ENCODE measurements around the gene DIPK1A.

Gene DIPK1A

DNA sequence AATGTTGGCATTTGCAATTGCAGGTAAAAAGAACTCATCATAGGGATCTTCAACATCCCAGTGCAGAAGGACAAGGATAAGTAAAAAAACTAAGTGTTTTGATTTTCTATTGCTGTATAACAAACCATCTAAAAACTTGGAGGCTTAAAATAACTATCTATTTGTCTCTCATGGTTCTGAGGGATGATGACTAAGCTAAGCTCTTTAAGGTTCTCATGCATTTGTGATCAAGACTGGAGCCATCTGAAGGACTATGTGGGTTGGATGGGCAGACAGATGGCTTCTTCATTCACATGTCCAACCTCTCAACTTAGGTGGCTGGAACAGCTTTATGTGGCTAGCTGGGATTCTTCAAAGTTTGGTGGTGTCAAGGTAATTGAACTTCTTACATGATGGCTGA, 78.0 kb downstream of the DIPK1A start (continued):
- TF ChIP-seq, protein P1, sequence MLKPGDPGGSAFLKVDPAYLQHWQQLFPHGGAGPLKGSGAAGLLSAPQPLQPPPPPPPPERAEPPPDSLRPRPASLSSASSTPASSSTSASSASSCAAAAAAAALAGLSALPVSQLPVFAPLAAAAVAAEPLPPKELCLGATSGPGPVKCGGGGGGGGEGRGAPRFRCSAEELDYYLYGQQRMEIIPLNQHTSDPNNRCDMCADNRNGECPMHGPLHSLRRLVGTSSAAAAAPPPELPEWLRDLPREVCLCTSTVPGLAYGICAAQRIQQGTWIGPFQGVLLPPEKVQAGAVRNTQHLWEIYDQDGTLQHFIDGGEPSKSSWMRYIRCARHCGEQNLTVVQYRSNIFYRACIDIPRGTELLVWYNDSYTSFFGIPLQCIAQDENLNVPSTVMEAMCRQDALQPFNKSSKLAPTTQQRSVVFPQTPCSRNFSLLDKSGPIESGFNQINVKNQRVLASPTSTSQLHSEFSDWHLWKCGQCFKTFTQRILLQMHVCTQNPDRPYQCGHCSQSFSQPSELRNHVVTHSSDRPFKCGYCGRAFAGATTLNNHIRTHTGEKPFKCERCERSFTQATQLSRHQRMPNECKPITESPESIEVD (tag by site-specific recombination; IDR thresholded peaks at IDR 0.05), result no peak
- no peak for TF ChIP-seq OVOL3 (tag by site-specific recombination; IDR thresholded peaks at IDR 0.05)
- TF ChIP-seq ZNF184 (tag by site-specific recombination; IDR thresholded peaks at IDR 0.05), result no peak
- TF ChIP-seq, protein P2, sequence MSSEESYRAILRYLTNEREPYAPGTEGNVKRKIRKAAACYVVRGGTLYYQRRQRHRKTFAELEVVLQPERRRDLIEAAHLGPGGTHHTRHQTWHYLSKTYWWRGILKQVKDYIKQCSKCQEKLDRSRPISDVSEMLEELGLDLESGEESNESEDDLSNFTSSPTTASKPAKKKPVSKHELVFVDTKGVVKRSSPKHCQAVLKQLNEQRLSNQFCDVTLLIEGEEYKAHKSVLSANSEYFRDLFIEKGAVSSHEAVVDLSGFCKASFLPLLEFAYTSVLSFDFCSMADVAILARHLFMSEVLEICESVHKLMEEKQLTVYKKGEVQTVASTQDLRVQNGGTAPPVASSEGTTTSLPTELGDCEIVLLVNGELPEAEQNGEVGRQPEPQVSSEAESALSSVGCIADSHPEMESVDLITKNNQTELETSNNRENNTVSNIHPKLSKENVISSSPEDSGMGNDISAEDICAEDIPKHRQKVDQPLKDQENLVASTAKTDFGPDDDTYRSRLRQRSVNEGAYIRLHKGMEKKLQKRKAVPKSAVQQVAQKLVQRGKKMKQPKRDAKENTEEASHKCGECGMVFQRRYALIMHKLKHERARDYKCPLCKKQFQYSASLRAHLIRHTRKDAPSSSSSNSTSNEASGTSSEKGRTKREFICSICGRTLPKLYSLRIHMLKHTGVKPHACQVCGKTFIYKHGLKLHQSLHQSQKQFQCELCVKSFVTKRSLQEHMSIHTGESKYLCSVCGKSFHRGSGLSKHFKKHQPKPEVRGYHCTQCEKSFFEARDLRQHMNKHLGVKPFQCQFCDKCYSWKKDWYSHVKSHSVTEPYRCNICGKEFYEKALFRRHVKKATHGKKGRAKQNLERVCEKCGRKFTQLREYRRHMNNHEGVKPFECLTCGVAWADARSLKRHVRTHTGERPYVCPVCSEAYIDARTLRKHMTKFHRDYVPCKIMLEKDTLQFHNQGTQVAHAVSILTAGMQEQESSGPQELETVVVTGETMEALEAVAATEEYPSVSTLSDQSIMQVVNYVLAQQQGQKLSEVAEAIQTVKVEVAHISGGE (tag by site-specific recombination; conservative IDR thresholded peaks at IDR 0.05; ENCODE audit: low read depth), result no peak

GRCh38 chr1:92882819-92883218, 78.4 kb downstream of the DIPK1A start:
- Histone ChIP-seq H3K4me1 (ENCODE audit: control insufficient read depth, insufficient read depth, low read length) (0 out of 2 replicates have a peak, but pooled peaks cover 4% of the 10 kb centered on the region), H3K27ac (ENCODE audit: extremely low read depth, low read depth, low read length) (no peak overlapping the region), H3K36me3 (ENCODE audit: control insufficient read depth in 2 of 2, insufficient read depth in 1 of 2, low read length in 2 of 2) (no peaks in the 10 kb centered on the region), H3K4me3 (ENCODE audit: low read depth, low read length) (no peak overlapping the region), H3K9me3 (ENCODE audit: control insufficient read depth, insufficient read depth, low read depth, low read length) (no peaks in the 10 kb centered on the region)
- POLR2A ChIA-PET, result interaction anchor here (0.6 kb wide), 1 partner anchor 1154 kb away, joined by 4 read pairs; no protein-coding TSS in a partner anchor
- TF ChIP-seq ZNF155 (tag by site-specific recombination; IDR thresholded peaks at IDR 0.05), result no peak
- no peak for TF ChIP-seq ZNF114 (tag by site-specific recombination; IDR thresholded peaks at IDR 0.05)
- TF ChIP-seq ZNF626 (tag by site-specific recombination; IDR thresholded peaks at IDR 0.05), result no peak
- TF ChIP-seq, protein P3, sequence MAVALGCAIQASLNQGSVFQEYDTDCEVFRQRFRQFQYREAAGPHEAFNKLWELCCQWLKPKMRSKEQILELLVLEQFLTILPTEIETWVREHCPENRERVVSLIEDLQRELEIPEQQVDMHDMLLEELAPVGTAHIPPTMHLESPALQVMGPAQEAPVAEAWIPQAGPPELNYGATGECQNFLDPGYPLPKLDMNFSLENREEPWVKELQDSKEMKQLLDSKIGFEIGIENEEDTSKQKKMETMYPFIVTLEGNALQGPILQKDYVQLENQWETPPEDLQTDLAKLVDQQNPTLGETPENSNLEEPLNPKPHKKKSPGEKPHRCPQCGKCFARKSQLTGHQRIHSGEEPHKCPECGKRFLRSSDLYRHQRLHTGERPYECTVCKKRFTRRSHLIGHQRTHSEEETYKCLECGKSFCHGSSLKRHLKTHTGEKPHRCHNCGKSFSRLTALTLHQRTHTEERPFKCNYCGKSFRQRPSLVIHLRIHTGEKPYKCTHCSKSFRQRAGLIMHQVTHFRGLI (tag by site-specific recombination; IDR thresholded peaks at IDR 0.05), result no peak
- CTCF ChIA-PET, result interaction anchor here (1.4 to 4.2 kb wide), 3 partner anchors 23 to 180 kb away, joined by 5 to 23 read pairs (median 9); no protein-coding TSS in a partner anchor

GRCh38 chr1:92881391-92881790, 79.9 kb downstream of the DIPK1A start:
- H3K9me3 ChIP-seq (ENCODE audit: control insufficient read depth, insufficient read depth, low read depth, low read length), result no peaks in the 10 kb centered on the region
- CTCF ChIA-PET, result no interaction called here
- no peak overlapping the region for H3K27ac ChIP-seq (ENCODE audit: extremely low read depth, low read depth, low read length)
- 0 out of 2 replicates have a peak, but pooled peaks cover 9% of the 10 kb centered on the region for H3K4me1 ChIP-seq (ENCODE audit: control insufficient read depth, insufficient read depth, low read length)
- H3K36me3 ChIP-seq (ENCODE audit: control insufficient read depth in 2 of 2, insufficient read depth in 1 of 2, low read length in 2 of 2), result no peaks in the 10 kb centered on the region
- H3K4me3 ChIP-seq (ENCODE audit: low read depth, low read length), result no peak overlapping the region
- POLR2A ChIA-PET, result no interaction called here
- TF ChIP-seq ZBTB48 (tag by site-specific recombination; IDR thresholded peaks at IDR 0.05), result no peak
- no peak for TF ChIP-seq ZNF626 (tag by site-specific recombination; IDR thresholded peaks at IDR 0.05)
- TF ChIP-seq ZSCAN4 (tag by site-specific recombination; IDR thresholded peaks at IDR 0.05), result no peak
- no peak for TF ChIP-seq ZNF48 (tag by site-specific recombination; IDR thresholded peaks at IDR 0.05)
- TF ChIP-seq, protein P4, sequence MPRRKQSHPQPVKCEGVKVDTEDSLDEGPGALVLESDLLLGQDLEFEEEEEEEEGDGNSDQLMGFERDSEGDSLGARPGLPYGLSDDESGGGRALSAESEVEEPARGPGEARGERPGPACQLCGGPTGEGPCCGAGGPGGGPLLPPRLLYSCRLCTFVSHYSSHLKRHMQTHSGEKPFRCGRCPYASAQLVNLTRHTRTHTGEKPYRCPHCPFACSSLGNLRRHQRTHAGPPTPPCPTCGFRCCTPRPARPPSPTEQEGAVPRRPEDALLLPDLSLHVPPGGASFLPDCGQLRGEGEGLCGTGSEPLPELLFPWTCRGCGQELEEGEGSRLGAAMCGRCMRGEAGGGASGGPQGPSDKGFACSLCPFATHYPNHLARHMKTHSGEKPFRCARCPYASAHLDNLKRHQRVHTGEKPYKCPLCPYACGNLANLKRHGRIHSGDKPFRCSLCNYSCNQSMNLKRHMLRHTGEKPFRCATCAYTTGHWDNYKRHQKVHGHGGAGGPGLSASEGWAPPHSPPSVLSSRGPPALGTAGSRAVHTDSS (tag by site-specific recombination; IDR thresholded peaks at IDR 0.05), result no peak
- no peak for TF ChIP-seq ZNF366 (tag by site-specific recombination; conservative IDR thresholded peaks at IDR 0.05)
- no peak for TF ChIP-seq GFI1B (tag by site-specific recombination; IDR thresholded peaks at IDR 0.05)
- TF ChIP-seq ZNF350 (tag by site-specific recombination; IDR thresholded peaks at IDR 0.05), result no peak
- no peak for TF ChIP-seq ZNF621 (tag by site-specific recombination; IDR thresholded peaks at IDR 0.05)
- TF ChIP-seq ZNF585B (tag by site-specific recombination; IDR thresholded peaks at IDR 0.05), result no peak
- TF ChIP-seq ZNF426 (tag by site-specific recombination; IDR thresholded peaks at IDR 0.05), result no peak
- TF ChIP-seq ZNF239 (tag by site-specific recombination; IDR thresholded peaks at IDR 0.05), result no peak

Data from HEK293 (cell line).